GM12878 (cell line): ENCODE measurements around the gene NOP10. TPM values are rescaled to one million over a fixed set of nuclear protein-coding genes. Genes with fewer than 3 reads are reported as not detected.

Source experiments
- CBFB ChIP-seq: IDR thresholded peaks from 2 replicates; pipeline ENCODE4 v1.6.1; 2016; ENCODE audit warnings: antibody characterized with exemption, low read depth
- ZNF622 ChIP-seq: fragments of 450-650 bp; IDR thresholded peaks from 2 replicates; pipeline ENCODE4 v1.6.1; 2017; ENCODE audit warnings: mild to moderate bottlenecking, inconsistent platforms
- polyA plus RNA-seq, 11 experiments: library from polyadenylated mRNA; depleted of rRNA in 4 of 11; unstranded in 6 of 11; stranded (reverse) in 5 of 11; fragments of >200 nt; fragmentation: Nextera tagmentation in 4 of 11; fragmentation: Illumina TruSeq in 1 of 11; extraction: Ambion mirVana in 4 of 11; extraction: Trizol in 1 of 11; gene quantifications; 1 replicate in 1 of 11; 2 replicates in 10 of 11; pipeline versions ENCODE4 v1.2.1 to v1.2.3, GENCODE V29; 2011 to 2016; ENCODE audit warnings: inconsistent platforms in 2 of 11, missing spikeins in 2 of 11, low read depth in 1 of 11
- total RNA-seq, 4 experiments: library from RNA; depleted of rRNA in 3 of 4; stranded (reverse); fragments of >200 nt in 3 of 4; fragmentation: Illumina TruSeq in 1 of 4; extraction: Trizol in 1 of 4; gene quantifications; 2 replicates each; pipeline versions ENCODE4 v1.2.1 to v1.2.3, GENCODE V29; 2013 to 2021
- TF ChIP-seq, protein P1 (sequence below): fragments of 450-650 bp; IDR thresholded peaks from 2 replicates; pipeline ENCODE4 v1.6.1; 2017; ENCODE audit warnings: mild to moderate bottlenecking, moderate library complexity
- TF ChIP-seq, protein P2 (sequence below): IDR thresholded peaks from 2 replicates; pipeline ENCODE4 v1.6.1; 2011; ENCODE audit warnings: low read depth, low read length, improper control_type of control experiment, borderline replicate concordance

The NOP10 gene
- total and polyA plus RNA-seq, 10 of the 15 experiments (the other 5 are each of a cell fraction or from before 2014, with no cell fraction given): 225 to 1,778 (median 537) TPM

DNA sequence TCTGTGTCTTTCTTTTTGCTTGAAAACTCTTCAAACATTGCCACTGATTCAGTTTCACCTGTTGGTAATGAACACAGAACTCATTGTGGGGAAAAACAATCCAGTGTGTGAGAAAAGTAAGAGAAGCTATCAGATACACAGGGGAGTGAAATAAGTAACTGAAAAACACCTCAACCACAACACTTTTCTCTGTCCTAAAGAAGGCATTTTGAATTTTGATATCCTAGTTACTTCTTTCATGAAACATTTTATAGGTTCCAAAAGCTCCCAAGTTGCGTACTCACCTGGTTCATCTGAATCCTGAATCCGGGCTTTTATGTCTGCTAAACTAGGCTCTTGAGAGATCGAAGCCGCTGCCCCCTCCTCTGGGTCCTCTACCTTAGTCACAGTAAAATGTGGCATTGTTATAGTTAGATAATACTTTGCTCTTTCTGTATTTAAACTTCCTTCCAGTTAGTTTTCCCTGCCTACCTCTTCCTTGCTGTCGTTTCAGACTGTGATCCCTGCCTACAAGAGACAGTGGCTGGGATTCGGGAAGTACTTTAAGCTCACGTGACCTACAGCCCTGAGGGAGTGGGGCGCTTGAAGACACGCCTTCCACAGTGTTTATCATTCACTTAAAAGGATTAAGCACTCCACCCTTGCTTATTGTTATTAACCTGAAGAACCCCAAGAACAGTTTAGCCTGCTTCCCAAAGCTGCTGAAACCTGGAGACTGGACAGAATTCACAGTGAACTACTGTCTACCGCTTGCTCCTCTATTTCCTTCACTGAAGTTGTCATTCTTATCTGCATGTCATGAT is 24.5 kb downstream of the NOP10 start (continued):
- TF ChIP-seq, protein P1, sequence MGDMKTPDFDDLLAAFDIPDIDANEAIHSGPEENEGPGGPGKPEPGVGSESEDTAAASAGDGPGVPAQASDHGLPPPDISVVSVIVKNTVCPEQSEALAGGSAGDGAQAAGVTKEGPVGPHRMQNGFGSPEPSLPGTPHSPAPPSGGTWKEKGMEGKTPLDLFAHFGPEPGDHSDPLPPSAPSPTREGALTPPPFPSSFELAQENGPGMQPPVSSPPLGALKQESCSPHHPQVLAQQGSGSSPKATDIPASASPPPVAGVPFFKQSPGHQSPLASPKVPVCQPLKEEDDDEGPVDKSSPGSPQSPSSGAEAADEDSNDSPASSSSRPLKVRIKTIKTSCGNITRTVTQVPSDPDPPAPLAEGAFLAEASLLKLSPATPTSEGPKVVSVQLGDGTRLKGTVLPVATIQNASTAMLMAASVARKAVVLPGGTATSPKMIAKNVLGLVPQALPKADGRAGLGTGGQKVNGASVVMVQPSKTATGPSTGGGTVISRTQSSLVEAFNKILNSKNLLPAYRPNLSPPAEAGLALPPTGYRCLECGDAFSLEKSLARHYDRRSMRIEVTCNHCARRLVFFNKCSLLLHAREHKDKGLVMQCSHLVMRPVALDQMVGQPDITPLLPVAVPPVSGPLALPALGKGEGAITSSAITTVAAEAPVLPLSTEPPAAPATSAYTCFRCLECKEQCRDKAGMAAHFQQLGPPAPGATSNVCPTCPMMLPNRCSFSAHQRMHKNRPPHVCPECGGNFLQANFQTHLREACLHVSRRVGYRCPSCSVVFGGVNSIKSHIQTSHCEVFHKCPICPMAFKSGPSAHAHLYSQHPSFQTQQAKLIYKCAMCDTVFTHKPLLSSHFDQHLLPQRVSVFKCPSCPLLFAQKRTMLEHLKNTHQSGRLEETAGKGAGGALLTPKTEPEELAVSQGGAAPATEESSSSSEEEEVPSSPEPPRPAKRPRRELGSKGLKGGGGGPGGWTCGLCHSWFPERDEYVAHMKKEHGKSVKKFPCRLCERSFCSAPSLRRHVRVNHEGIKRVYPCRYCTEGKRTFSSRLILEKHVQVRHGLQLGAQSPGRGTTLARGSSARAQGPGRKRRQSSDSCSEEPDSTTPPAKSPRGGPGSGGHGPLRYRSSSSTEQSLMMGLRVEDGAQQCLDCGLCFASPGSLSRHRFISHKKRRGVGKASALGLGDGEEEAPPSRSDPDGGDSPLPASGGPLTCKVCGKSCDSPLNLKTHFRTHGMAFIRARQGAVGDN: 0 out of 2 replicates have a peak, but pooled peaks have one; percentile 19
- TF ChIP-seq, protein P2, sequence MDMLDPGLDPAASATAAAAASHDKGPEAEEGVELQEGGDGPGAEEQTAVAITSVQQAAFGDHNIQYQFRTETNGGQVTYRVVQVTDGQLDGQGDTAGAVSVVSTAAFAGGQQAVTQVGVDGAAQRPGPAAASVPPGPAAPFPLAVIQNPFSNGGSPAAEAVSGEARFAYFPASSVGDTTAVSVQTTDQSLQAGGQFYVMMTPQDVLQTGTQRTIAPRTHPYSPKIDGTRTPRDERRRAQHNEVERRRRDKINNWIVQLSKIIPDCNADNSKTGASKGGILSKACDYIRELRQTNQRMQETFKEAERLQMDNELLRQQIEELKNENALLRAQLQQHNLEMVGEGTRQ: peak; percentile 80
- no peak for TF ChIP-seq ZNF622
- peak; percentile 45; the same call in 1 of the 2 replicates for TF ChIP-seq CBFB
